Pancreas (tissue), 10 donors: ENCODE measurements around the gene ADAMTSL1. TPM values are rescaled to one million over a fixed set of nuclear protein-coding genes. Genes with fewer than 3 reads are reported as not detected.

ENCODE experiments used
- ATAC-seq, 4 donors: fragments of 200-7000 bp; cut with Tn5 transposase; one replicate each; pipeline versions ENCODE4 v1.8.0 to v1.9.1; 2020; ENCODE audit warnings: mild to moderate bottlenecking in 4 of 4, moderate library complexity in 4 of 4
- DNase-seq, 6 donors: peaks; one replicate each; pipeline ENCODE4 v3.0.0-alpha.2; 2020
- FAIRE-seq: peaks from 2 replicates; lab custom pipeline; 2012; peaks lifted over from hg19 to GRCh38; lab: Jason Lieb, UNC
- H3K27ac ChIP-seq, 4 donors: fragments of 200-600 bp; sonication (generic); 1 replicate in 3 of 4; 2 replicates in 1 of 4; pipeline versions ENCODE4 v1.5.0 to v1.8.0; 2020
- H3K27me3 ChIP-seq, 4 donors: fragments of 200-600 bp; one replicate each; pipeline ENCODE4 v1.8.0; 2021
- H3K36me3 ChIP-seq, 3 donors: fragments of 200-600 bp; sonication (generic) in 1 of 3; one replicate each; pipeline versions ENCODE4 v1.5.0 to v1.8.0; 2020 to 2021
- H3K4me1 ChIP-seq, 3 donors: fragments of 200-600 bp; one replicate each; pipeline ENCODE4 v1.8.0; 2021
- H3K4me3 ChIP-seq, 4 donors: fragments of 200-600 bp; sonication (generic) in 2 of 4; one replicate each; pipeline versions ENCODE4 v1.5.0 to v1.8.0; 2020 to 2021
- H3K9me3 ChIP-seq, 4 donors: fragments of 200-600 bp; one replicate each; pipeline ENCODE4 v1.8.0; 2021
- WGBS, 2 donors: extraction: QIAGEN DNeasy Blood & Tissue Kit; methylation state at CpG; one replicate each; pipeline ENCODE4 v1.1.7; 2013; 5-methylcytosine and 5-hydroxymethylcytosine counted together
- intact Hi-C, 3 donors: fragments of 100-400 bp; cut with DNase I; formaldehyde crosslinking; loops; one replicate each; pipeline versions ENCODE4 v1.11.1 to v1.14.2; 2022
- polyA plus RNA-seq, 2 donors: library from polyadenylated mRNA; stranded (reverse); fragments of 200-250 nt; gene quantifications; one replicate each; pipeline ENCODE4 v1.2.3, GENCODE V29; 2013
- total RNA-seq, 6 donors: library from RNA; stranded (reverse); fragmentation: NEBNext Ultra II Directional in 4 of 6; extraction: Animal tissue kit (Norgen Biotek cat#: 25700) in 4 of 6; gene quantifications; one replicate each; pipeline versions ENCODE4 v1.2.1 to v1.2.4, GENCODE V29; 2021 to 2023
- TF ChIP-seq, protein P1 (sequence below), 4 donors: fragments of 200-600 bp; sonication (generic) in 3 of 4; IDR thresholded peaks; one replicate each; pipeline versions ENCODE4 v1.5.0 to v1.8.0; 2021; ENCODE audit warnings: antibody characterized with exemption in 4 of 4
- donor health status: healthy with polysubstance abuse.
- donor health status: DM: no; HTN: no; CAD: no; lungs with moderate emphysema.
- donor health status: DM: no; HTN: no; CAD: no.
- donor health status: control.
- donor health status: control.
- donor health status: Bipolar disorder and iron deficiency.
- donor health status: DM: yes; HTN: yes; CAD: no.
- donor health status: DM: no; HTN: no; CAD: no.
- donor health status: DM: no; HTN: no; CAD: no.
- donor health status: DM: yes; HTN: yes; CAD: no.

Gene ADAMTSL1
- total and polyA plus RNA-seq, 8 donors, result 0.24 to 2.1 (median 0.67) TPM

DNA sequence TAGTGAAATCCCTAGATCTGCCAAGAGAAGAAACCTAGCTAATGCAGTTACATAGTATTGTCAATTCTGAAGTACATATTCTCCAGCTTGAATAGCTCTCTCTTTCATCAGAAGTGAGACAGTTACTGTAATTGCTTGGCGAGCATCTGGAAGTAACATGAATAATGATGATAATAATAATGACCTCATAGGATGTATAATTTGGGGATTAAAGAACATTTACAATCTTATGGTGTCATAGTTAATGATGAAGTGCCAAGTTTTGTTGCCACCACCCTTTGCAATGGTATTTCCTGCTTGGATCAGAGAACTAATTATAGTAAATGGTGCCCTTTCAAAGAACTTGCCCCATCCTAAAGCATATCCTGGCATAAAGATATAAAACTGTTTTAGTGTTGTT, 201.4 kb downstream of the ADAMTSL1 start:
- no peaks in the 10 kb centered on the region for H3K36me3 ChIP-seq
- intact Hi-C loops, result no loop called here

DNA sequence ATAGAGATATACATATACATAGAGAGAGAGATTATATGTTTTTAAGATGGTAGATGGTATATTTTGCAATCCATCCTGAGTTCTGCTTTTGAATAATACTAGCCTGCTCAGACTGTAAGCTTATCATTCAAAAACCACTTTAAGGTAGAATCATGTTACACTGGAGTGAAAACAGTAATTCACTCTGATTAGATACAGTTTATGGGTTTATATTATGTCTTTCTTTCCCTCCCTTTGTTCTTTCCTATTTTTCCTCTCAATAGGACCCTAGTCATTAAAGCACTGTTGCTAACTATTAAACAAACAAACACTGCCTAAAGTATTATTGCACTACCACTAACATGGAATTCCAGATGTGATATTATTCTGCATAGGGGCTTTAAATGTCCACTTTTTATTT, 202.0 kb downstream of the ADAMTSL1 start:
- no peaks in the 10 kb centered on the region for H3K27me3 ChIP-seq
- TF ChIP-seq, protein P1, sequence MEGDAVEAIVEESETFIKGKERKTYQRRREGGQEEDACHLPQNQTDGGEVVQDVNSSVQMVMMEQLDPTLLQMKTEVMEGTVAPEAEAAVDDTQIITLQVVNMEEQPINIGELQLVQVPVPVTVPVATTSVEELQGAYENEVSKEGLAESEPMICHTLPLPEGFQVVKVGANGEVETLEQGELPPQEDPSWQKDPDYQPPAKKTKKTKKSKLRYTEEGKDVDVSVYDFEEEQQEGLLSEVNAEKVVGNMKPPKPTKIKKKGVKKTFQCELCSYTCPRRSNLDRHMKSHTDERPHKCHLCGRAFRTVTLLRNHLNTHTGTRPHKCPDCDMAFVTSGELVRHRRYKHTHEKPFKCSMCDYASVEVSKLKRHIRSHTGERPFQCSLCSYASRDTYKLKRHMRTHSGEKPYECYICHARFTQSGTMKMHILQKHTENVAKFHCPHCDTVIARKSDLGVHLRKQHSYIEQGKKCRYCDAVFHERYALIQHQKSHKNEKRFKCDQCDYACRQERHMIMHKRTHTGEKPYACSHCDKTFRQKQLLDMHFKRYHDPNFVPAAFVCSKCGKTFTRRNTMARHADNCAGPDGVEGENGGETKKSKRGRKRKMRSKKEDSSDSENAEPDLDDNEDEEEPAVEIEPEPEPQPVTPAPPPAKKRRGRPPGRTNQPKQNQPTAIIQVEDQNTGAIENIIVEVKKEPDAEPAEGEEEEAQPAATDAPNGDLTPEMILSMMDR (IDR thresholded peaks at IDR 0.05), result no peak
- DNase-seq (no peak), ATAC-seq (no peak), FAIRE-seq (no peak)
- no peak overlapping the region for H3K4me3 ChIP-seq
- no peaks in the 10 kb centered on the region for H3K9me3 ChIP-seq
- H3K27ac ChIP-seq, result no peak overlapping the region
- H3K4me1 ChIP-seq, result no peaks in the 10 kb centered on the region
- no peaks in the 10 kb centered on the region for H3K36me3 ChIP-seq
- intact Hi-C loops, result no loop called here

More for the DNA sequence above, 201.4 kb downstream of the ADAMTSL1 start:
- DNase-seq (no peak), ATAC-seq (no peak), FAIRE-seq (no peak)
- no peak overlapping the region for H3K4me3 ChIP-seq
- TF ChIP-seq, protein P1 (IDR thresholded peaks at IDR 0.05), result no peak
- no peaks in the 10 kb centered on the region for H3K27me3 ChIP-seq
- H3K27ac ChIP-seq, result no peak overlapping the region
- H3K9me3 ChIP-seq, result no peaks in the 10 kb centered on the region
- no peaks in the 10 kb centered on the region for H3K4me1 ChIP-seq
- WGBS, 2 donors, result 74 to 88% methylated on average over 1 of the region's 1 CpG

DNA sequence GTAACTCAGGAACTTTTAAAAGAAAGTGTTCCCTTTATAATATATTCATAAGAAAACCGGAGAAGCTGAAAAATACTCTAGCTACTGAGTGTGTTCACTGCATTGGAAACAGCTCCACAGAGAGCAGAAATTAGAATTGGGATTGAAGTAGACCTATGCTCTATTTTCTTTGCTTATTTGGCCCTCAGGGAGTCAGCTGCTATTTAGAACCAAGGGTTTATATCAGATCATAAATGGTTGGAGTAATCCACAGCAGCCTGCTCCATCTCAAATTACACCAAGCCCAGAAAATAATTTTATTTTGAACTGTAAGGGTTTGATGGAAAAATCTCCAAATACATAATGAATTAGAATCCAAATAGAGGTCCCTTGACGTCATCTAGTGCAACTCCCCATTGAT, 202.6 kb downstream of the ADAMTSL1 start:
- intact Hi-C loops, result no loop called here
- 54 to 81% methylated on average over 2 of the region's 2 CpGs for WGBS, 2 donors
- Histone ChIP-seq H3K36me3 (no peaks in the 10 kb centered on the region), H3K9me3 (no peaks in the 10 kb centered on the region), H3K27me3 (no peaks in the 10 kb centered on the region), H3K4me1 (no peaks in the 10 kb centered on the region), H3K27ac (no peak overlapping the region), H3K4me3 (no peak overlapping the region)
- ATAC-seq (no peak), DNase-seq (no peak), FAIRE-seq (no peak)
- TF ChIP-seq, protein P1 (IDR thresholded peaks at IDR 0.05), result no peak

DNA sequence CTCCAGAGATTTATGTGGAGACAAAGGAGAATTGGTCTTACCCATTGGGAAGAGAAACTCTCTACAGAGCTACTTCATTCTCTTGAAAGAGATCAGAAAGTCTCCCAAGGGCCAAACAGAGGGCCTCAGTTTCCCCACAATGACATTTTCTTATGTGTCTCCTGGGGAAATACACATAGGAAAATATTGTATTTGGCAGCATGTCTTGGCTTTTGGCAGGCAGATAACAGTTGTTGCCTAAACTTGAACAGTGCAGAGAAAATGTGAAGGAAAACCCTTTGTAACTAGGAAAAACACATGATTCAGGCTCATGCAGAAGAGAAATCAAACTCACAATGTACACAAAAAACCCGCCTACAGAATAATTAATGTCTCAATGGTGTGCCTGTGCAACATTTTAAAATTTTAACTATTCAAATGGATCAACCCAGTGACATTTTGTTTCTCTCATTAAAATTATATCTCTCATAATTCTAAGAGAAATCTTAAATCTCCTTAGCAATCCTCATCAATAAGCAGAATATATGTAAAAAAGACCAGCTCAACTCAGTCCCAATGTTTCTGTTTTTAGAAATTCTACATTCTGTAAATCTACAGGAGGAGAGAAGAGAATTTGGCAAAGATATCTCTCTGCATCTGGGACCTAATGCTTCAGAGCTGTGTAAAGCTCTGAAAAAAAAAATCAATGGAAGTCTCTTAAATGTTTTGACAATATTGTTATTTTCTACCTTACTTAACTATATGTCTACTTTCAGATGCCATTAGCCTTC, 205.1 kb downstream of the ADAMTSL1 start:
- H3K9me3 ChIP-seq, result no peaks in the 10 kb centered on the region
- intact Hi-C loops, result no loop called here
- DNase-seq (no peak), FAIRE-seq (no peak), ATAC-seq (no peak)
- no peaks in the 10 kb centered on the region for H3K36me3 ChIP-seq
- no peak overlapping the region for H3K27ac ChIP-seq
- WGBS, 2 donors, result 29 to 33% methylated on average over 1 of the region's 1 CpG
- TF ChIP-seq, protein P1 (IDR thresholded peaks at IDR 0.05), result no peak
- H3K27me3 ChIP-seq, result no peaks in the 10 kb centered on the region
- no peaks in the 10 kb centered on the region for H3K4me1 ChIP-seq
- H3K4me3 ChIP-seq, result no peak overlapping the region

DNA sequence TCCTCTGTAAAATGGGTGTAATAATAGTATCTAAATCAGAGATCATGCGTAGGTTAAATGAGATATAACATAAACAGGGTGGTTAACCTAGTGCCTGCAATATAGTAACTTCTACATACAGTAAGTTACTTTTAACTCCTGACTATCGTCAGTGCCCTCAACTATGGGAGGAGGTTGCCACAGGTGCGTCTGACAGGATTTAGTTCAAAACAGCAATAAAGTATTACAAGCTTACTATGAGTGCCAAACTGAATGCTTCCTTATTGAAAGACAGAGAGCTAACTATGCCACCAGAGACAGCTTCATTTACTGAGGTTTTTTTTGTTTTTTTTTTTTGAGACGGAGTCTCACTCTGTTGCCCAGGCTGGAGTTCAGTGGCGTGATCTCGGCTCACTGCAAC, 209.0 kb downstream of the ADAMTSL1 start:
- no peaks in the 10 kb centered on the region for H3K36me3 ChIP-seq
- no peak overlapping the region for H3K4me3 ChIP-seq
- no peak for ATAC-seq
- 69 to 73% methylated on average over 6 of the region's 6 CpGs for WGBS, 2 donors
- no peaks in the 10 kb centered on the region for H3K27me3 ChIP-seq
- H3K27ac ChIP-seq, result no peak overlapping the region
- no peaks in the 10 kb centered on the region for H3K9me3 ChIP-seq
- intact Hi-C loops, result no loop called here
- H3K4me1 ChIP-seq, result no peaks in the 10 kb centered on the region
- DNase-seq, result no peak
- TF ChIP-seq, protein P1 (IDR thresholded peaks at IDR 0.05), result no peak
- FAIRE-seq, result no peak
